ENCODE results near the gene CABLES1. TPM values are rescaled to one million over a fixed set of nuclear protein-coding genes. Genes with fewer than 3 reads are reported as not detected.

The CABLES1 gene
- total RNA-seq, 1 experiment from 2014 or later: 66.4 TPM

DNA sequence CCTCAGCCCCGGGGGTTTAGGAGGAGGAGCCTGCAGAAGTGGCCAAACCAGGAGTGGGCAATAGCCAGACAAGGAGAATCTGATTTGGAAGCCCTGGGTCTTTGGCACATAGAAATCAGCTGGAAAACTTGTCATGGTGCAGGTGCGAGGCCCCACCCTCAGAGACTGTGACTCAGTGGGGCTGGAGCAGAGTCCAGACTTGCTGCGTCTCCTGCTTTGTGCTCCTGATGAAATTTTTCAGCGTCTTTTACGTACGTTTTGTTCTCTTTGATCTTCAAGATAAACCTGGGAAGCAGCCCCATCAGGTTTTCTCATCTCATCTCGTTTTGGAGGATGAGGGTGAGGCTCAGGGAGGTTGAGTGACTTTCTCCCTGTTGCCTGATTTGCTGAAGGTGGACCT lies 114.1 kb downstream of the CABLES1 start:
- Histone ChIP-seq H3K36me3 (ENCODE audit: control insufficient read depth, insufficient read depth, low read length) (no peaks in the 10 kb centered on the region), H3K9me3 (ENCODE audit: control insufficient read depth, insufficient read depth, low read depth, low read length) (no peaks in the 10 kb centered on the region), H3K4me3 (ENCODE audit: low read depth in 2 of 2, low read length in 2 of 2) (no peak overlapping the region), H3K27me3 (ENCODE audit: control insufficient read depth, insufficient read depth, low read length) (no peaks in the 10 kb centered on the region), H3K27ac (ENCODE audit: low read length) (no peak overlapping the region), H3K4me1 (ENCODE audit: control insufficient read depth, insufficient read depth, low read length) (no peaks in the 10 kb centered on the region)
- POLR2A ChIA-PET: interaction anchor here (0.5 kb wide), 1 partner anchor 302 kb away, joined by 6 read pairs; no protein-coding TSS in a partner anchor
- CTCF ChIA-PET: no interaction called here
- no peak for TF ChIP-seq TCF7L2 (IDR thresholded peaks at IDR 0.05; ENCODE audit: low read depth, low read length)
- TF ChIP-seq SIN3A (IDR thresholded peaks at IDR 0.05; ENCODE audit: borderline replicate concordance, insufficient read depth, low read depth, low read length): no peak
- TF ChIP-seq, protein P1, sequence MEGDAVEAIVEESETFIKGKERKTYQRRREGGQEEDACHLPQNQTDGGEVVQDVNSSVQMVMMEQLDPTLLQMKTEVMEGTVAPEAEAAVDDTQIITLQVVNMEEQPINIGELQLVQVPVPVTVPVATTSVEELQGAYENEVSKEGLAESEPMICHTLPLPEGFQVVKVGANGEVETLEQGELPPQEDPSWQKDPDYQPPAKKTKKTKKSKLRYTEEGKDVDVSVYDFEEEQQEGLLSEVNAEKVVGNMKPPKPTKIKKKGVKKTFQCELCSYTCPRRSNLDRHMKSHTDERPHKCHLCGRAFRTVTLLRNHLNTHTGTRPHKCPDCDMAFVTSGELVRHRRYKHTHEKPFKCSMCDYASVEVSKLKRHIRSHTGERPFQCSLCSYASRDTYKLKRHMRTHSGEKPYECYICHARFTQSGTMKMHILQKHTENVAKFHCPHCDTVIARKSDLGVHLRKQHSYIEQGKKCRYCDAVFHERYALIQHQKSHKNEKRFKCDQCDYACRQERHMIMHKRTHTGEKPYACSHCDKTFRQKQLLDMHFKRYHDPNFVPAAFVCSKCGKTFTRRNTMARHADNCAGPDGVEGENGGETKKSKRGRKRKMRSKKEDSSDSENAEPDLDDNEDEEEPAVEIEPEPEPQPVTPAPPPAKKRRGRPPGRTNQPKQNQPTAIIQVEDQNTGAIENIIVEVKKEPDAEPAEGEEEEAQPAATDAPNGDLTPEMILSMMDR (IDR thresholded peaks at IDR 0.05): no peak
- TF ChIP-seq, protein P2, sequence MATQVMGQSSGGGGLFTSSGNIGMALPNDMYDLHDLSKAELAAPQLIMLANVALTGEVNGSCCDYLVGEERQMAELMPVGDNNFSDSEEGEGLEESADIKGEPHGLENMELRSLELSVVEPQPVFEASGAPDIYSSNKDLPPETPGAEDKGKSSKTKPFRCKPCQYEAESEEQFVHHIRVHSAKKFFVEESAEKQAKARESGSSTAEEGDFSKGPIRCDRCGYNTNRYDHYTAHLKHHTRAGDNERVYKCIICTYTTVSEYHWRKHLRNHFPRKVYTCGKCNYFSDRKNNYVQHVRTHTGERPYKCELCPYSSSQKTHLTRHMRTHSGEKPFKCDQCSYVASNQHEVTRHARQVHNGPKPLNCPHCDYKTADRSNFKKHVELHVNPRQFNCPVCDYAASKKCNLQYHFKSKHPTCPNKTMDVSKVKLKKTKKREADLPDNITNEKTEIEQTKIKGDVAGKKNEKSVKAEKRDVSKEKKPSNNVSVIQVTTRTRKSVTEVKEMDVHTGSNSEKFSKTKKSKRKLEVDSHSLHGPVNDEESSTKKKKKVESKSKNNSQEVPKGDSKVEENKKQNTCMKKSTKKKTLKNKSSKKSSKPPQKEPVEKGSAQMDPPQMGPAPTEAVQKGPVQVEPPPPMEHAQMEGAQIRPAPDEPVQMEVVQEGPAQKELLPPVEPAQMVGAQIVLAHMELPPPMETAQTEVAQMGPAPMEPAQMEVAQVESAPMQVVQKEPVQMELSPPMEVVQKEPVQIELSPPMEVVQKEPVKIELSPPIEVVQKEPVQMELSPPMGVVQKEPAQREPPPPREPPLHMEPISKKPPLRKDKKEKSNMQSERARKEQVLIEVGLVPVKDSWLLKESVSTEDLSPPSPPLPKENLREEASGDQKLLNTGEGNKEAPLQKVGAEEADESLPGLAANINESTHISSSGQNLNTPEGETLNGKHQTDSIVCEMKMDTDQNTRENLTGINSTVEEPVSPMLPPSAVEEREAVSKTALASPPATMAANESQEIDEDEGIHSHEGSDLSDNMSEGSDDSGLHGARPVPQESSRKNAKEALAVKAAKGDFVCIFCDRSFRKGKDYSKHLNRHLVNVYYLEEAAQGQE (IDR thresholded peaks at IDR 0.05; ENCODE audit: insufficient read depth in 1 of 2, low read depth in 2 of 2, low read length in 1 of 2): no peak
- TF ChIP-seq POLR2AphosphoS5 (IDR thresholded peaks at IDR 0.05; ENCODE audit: low read depth, low read length): no peak
- BruUV-seq (replicated peaks): no TSS peak
- no peak for ATAC-seq
- in situ Hi-C loops (cut with HindIII; ENCODE audit: low pct_unique_long_range_greater_than_20kb, low sequenced_read_pairs) (no loop called here), intact Hi-C loops (cut with micrococcal nuclease; ENCODE audit: unreplicated experiment) (no loop called here)
- DNase-seq (ENCODE audit: low read depth, low spot score): no peak

DNA sequence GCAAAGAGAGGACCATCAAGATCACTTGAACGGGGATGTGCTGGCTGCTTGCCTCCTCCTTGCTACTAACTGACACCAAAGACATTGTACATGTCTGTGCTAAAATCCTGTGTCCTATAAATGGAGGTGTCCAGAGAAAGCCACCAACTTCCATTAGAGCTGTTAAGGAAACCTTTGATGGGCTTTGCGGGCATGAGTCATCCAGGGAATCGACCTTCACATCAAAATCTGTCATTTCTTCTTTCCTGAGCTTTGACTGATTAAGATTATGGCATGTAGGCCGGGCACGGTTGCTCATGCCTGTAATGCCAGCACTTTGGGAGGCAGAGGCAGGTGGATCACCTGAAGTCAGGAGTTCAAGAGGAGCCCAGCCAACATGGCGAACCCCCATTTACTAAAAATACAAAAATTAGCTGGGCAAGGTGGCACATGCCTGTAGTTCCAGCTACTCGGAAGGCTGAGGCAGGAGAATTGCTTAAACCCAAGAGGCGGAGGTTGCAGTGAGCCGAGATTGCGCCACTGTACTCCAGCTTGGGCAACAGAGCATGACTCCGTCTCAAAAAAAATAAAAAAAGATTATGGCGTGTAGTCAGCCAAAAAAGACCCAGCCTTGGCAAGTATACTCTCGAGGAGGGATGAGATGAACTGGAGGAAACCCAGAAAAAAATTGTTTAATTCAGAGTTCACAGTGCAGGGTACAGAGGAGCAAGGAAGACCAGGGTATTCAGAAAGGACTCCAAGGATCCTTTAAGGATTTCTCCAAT lies 115.8 kb downstream of the CABLES1 start:
- Histone ChIP-seq H3K36me3 (ENCODE audit: control insufficient read depth, insufficient read depth, low read length) (no peaks in the 10 kb centered on the region), H3K27ac (ENCODE audit: low read length) (no peak overlapping the region), H3K27me3 (ENCODE audit: control insufficient read depth, insufficient read depth, low read length) (no peaks in the 10 kb centered on the region), H3K4me3 (ENCODE audit: low read depth in 2 of 2, low read length in 2 of 2) (no peak overlapping the region), H3K4me1 (ENCODE audit: control insufficient read depth, insufficient read depth, low read length) (peaks cover 3% of the 10 kb centered on the region; the same call in 1 of the 2 replicates), H3K9me3 (ENCODE audit: control insufficient read depth, insufficient read depth, low read depth, low read length) (no peaks in the 10 kb centered on the region)
- ATAC-seq (no peak), DNase-seq (ENCODE audit: low read depth, low spot score) (no peak)
- TF ChIP-seq TCF7L2 (IDR thresholded peaks at IDR 0.05; ENCODE audit: low read depth, low read length): no peak
- TF ChIP-seq, protein P2 (IDR thresholded peaks at IDR 0.05; ENCODE audit: insufficient read depth in 1 of 2, low read depth in 2 of 2, low read length in 1 of 2): no peak
- intact Hi-C loops (cut with micrococcal nuclease; ENCODE audit: unreplicated experiment): no loop called here
- ChIA-PET POLR2A (no interaction called here), CTCF (interaction anchor here (0.7 kb wide), 1 partner anchor 119 kb away, joined by 7 read pairs; no protein-coding TSS in a partner anchor)
- in situ Hi-C loops (cut with HindIII; ENCODE audit: low pct_unique_long_range_greater_than_20kb, low sequenced_read_pairs): no loop called here
- BruUV-seq (replicated peaks): no TSS peak

Data from Panc1 (cell line).